GM12865 (cell line): ENCODE results near the gene EML1.

Experiments used
- DNase-seq: peaks from one replicate; pipeline ENCODE4 v3.0.0; 2010; ENCODE audit warnings: low read depth
- H3K4me3 ChIP-seq: 2 replicates; pipeline ENCODE4 v1.5.1; 2011; ENCODE audit warnings: mild to moderate bottlenecking, low read depth, low read length, control low read depth
- TF ChIP-seq, protein P1 (sequence below): IDR thresholded peaks from 2 replicates; pipeline ENCODE4 v1.5.1; 2011; ENCODE audit warnings: low read length, control low read depth, low read depth, inconsistent platforms; ENCODE audit not compliant: insufficient read depth; ENCODE audit errors: missing control alignments

EML1 gene

DNA sequence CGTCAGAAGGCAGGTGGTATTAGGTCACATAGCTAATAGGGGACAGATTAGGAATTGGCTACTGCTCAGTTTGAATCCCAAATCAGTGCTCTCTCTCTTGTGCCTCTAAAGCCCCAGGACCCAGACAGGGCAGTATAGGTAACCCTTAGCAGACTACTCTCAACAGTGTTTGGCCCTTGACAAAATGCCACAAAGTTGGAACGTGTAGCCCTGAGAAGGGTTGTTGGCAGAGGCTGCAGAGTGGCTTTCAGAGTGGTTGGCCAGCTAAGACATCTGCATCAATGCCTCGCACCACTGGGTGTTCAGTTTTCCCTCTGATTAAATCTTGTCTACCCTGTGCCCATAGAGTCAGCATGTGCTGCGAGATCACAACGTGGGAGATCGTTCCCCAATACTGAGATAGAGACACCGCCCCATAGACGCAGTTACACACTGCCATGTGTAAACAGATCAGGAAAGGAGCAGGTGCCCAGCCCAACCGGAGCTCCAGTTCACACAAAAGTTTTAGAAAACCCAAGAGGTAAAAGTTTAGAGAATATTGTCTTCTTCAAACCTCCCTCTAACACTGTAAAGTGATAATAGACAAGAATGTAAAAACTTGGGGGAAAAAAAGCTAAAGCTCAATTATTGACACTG is 48.3 kb downstream of the EML1 start:
- no peak overlapping the region for H3K4me3 ChIP-seq
- DNase-seq = no peak
- TF ChIP-seq, protein P1, sequence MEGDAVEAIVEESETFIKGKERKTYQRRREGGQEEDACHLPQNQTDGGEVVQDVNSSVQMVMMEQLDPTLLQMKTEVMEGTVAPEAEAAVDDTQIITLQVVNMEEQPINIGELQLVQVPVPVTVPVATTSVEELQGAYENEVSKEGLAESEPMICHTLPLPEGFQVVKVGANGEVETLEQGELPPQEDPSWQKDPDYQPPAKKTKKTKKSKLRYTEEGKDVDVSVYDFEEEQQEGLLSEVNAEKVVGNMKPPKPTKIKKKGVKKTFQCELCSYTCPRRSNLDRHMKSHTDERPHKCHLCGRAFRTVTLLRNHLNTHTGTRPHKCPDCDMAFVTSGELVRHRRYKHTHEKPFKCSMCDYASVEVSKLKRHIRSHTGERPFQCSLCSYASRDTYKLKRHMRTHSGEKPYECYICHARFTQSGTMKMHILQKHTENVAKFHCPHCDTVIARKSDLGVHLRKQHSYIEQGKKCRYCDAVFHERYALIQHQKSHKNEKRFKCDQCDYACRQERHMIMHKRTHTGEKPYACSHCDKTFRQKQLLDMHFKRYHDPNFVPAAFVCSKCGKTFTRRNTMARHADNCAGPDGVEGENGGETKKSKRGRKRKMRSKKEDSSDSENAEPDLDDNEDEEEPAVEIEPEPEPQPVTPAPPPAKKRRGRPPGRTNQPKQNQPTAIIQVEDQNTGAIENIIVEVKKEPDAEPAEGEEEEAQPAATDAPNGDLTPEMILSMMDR = no peak

DNA sequence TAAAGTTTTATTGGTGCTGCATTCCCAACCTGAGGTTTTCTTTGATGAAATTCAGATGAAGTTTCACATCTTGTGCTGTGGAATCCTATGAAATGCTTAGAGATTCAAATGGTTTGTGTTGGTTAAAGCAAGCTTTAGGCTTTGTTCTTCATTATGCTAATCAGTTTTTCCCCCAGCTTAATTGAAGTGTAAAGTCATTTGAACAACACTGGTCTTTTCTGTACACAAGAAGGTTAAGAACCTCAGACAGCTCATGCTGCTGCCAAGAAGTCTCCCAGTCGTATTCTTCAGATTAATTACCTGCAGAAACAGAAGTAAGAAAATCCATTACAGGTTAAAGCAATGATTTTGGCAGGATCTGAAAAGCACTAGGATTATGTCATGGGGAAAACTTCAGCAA is 48.9 kb downstream of the EML1 start:
- H3K4me3 ChIP-seq = no peak overlapping the region
- DNase-seq = no peak
- TF ChIP-seq, protein P1 = no peak

DNA sequence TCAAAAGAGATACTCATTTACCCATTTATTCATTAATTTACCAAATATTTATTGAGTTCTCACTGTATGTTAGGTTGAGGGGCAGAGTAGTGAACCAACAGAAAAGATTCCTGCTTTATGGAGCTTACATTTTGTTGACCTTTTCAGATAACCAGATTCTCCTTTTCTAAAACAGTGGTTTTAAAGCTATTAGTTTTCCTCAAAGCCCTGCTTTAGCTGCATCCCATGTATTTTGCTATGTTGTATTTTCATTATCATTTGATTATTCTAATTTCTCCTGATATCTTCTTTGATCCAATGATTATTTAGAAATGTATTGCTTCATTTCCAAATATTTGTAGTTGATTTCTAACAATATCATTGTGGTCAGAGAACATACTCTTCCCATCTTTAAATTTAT is 53.6 kb downstream of the EML1 start:
- H3K4me3 ChIP-seq = no peak overlapping the region
- TF ChIP-seq, protein P1 = no peak
- DNase-seq = no peak

DNA sequence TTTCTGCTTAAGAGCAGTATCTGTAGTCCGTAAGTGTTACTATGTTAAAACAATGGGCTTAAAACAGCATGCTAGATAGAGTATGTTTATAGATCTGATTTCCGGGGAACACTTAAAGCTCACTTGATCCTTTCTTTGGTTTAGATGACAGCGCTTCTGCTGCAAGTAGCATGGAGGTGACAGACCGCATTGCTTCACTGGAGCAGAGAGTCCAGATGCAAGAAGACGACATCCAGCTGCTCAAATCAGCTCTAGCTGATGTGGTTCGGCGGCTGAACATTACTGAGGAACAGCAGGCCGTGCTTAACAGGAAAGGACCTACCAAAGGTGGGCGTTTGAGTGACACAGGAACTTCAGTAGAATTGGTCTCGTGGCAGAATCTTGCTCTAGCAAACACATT is 57.5 kb downstream of the EML1 start:
- no peak overlapping the region for H3K4me3 ChIP-seq
- DNase-seq = no peak
- TF ChIP-seq, protein P1 = no peak

DNA sequence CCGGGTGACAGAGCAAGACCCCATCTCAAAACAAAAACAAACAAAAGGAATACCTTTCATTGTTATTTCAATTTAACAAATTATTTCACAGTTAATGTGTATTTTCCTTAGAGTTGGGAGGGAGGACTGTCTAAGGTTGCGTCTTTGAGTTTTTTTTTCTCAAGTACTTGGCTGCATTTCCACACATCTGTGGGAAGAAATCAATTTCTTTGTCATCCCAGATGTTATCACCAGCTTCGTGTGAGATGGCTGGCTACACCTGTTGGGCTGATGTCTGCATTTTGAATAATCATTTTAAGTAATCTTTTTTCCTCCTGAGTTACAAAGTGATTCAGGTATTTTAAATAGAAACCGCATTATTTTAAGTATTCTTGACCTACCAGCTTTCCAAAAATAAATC is 59.4 kb downstream of the EML1 start:
- no peak overlapping the region for H3K4me3 ChIP-seq
- DNase-seq = no peak
- TF ChIP-seq, protein P1 = no peak

DNA sequence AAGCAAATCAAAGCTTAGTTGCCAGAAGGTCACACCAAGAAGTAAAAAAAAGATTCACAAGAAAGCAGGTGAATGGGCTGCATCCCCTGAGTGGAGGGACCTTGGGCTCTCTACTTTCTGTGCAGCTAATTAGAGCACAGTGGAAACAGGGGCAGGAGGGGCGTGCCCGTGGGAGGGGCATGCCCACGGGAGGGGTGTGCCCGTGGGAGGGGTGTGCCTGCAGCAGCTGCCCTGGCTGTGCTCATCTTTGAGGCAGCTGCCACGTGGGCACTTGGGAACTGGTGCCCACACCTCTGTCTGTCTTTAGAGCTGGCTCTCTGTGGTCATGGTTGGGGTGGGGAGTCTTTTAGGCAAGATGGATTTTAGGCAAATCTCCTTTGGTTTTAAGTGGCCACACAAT is 60.0 kb downstream of the EML1 start:
- TF ChIP-seq, protein P1 = no peak
- no peak overlapping the region for H3K4me3 ChIP-seq
- DNase-seq = no peak

DNA sequence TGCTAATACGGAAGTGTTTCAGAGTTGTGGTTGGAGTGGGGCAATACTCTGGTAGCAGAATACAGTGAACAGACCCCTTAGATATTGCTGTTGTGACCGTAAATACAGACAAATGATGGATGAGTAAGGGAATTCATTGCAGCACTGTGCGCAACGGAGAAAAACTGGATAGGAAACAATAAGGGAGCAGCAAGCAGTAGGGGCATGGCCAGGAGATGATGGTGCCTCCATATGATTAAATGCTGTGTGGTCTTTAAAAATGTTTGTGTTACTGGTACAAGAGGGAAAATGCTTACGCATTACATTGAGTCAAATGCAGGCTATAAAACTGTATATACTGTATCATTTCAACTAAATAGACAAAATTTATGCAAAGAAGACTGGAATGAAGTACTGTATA is 61.6 kb downstream of the EML1 start:
- no peak for DNase-seq
- no peak overlapping the region for H3K4me3 ChIP-seq
- TF ChIP-seq, protein P1 = no peak
